GM21737 (cell line): ENCODE measurements around the gene UPF3A.
A peak's percentile ranks its signal among the peaks of the same experiment; 100 is the strongest.
"Not testable (repeated sequence)": the region's sequence is repeated elsewhere in the genome, so short reads cannot be mapped to it uniquely, and the experiment has no call there.

Source experiments
- ATAC-seq: cut with Tn5 transposase; IDR thresholded peaks from one replicate; pipeline ENCODE4 v1.9.1; 2021; ENCODE audit warnings: mild to moderate bottlenecking, moderate library complexity; ENCODE audit not compliant: unreplicated experiment

Gene UPF3A, protein sequence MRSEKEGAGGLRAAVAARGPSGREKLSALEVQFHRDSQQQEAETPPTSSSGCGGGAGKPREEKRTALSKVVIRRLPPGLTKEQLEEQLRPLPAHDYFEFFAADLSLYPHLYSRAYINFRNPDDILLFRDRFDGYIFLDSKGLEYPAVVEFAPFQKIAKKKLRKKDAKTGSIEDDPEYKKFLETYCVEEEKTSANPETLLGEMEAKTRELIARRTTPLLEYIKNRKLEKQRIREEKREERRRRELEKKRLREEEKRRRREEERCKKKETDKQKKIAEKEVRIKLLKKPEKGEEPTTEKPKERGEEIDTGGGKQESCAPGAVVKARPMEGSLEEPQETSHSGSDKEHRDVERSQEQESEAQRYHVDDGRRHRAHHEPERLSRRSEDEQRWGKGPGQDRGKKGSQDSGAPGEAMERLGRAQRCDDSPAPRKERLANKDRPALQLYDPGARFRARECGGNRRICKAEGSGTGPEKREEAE

DNA sequence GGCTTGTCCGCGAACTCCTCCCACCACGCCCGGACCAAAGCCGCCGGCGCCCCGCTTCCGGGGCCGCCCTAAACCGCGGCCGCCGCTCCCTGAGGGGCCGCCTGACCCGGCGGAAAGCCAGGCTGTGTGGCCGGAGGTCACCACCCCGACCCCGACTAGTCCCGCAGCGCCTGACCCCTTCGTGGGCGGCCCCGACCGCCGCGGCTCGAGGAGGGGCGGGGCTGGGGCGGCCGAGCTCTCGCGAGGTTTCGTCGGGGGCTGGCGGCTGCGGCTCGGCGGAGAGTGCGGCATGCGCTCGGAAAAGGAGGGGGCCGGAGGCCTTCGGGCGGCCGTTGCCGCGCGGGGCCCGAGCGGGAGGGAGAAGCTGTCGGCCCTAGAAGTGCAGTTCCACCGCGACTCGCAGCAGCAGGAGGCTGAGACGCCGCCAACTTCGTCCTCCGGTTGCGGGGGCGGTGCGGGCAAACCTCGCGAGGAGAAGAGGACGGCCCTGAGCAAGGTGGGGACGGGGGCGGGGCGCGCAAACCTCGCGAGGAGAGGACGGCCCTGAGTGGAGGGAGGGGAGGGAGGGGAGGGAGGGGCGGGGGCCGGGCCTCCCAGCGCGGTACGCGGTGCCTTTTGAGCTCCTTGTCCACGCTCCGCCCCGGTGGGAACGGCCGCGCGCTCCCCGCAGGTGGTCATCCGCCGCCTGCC lies at the start of gene UPF3A:
Gene UPF3A, plus strand, starts transcription at position 251 of the 690 bp plus-strand sequence. Its CDS starts 39 bp downstream, at position 290.
- peak; percentile 67 for ATAC-seq

DNA sequence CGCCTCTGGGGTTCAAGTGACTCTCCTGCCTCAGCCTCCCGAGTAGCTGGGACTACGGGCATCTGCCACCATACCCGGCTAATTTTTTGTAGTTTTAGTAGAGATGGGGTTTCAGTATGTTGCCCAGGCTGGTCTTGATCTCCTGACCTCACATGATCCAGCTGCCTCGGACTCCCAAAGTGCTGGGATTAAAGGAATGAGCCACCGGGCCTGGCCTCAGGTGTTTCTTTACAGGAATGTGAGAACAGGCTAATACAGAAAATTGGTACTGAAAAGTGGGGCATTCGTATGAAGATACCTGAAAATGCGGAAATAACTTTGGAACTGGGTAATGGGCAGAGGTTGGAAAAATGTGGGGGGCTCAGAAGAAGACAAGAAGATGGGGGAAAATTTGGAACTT lies 49.5 kb upstream of the UPF3A start:
- ATAC-seq: no peak

DNA sequence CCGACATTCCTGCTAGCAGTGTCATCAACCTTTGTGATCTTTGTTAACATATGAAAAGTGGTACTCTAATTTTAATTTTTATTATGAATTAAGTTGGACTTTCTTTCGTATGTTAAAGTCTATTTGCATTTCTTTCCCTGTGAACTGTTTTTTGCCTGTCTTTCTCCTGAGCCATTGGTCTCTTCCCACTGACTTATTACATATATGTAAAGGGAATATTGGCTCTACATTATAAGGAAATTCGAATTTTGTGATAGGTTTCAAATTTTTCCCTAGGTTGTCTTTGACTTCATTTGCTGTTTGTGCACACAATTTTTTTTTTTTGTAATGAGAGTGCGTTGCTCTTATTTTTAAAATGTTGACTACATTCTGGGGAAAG lies 47.1 kb upstream of the UPF3A start:
- no peak for ATAC-seq

DNA sequence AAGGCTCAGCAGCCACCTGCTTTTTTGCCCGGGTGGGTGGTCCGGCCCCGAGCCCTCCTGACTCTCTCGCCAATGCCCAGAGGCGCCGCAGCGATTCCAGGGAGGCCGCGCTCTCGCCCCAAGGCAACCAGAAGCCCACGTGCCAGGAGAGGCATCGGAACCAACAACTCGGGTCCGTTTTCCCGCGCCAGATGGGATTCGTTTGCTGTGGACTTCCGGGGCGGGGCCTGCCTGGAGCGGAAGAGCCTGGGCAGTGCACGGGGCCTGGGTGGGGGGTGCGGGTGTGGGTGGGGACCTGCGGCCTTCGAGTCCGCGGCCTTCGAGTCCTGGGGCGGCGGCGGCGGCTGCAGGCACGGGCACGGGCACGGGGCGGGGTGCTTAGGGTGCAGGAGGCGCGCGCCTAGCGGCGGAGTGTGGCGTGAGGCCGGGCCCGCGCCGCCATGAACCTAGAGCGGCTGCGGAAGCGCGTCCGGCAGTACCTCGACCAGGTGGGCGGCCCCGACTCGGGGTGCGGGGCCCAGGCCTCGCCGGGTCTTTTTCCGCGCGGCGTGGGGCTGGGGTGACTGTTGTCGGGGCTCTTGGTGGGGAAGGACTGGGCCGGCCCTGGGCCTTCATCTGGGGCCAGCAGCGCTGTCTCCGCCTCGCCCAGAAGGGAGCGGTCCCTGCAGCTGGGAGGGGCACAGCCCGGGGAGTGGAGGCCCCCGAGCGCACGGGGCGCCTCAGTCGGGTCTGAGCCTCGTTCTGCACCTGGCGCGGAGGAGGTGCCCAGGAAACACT lies 46.6 kb upstream of the UPF3A start, which contains the start of gene CDC16:
Gene CDC16, plus strand, starts transcription at position 253 of the 777 bp plus-strand sequence. Its CDS starts 188 bp downstream, at position 441.
- peak; percentile 91 for ATAC-seq

DNA sequence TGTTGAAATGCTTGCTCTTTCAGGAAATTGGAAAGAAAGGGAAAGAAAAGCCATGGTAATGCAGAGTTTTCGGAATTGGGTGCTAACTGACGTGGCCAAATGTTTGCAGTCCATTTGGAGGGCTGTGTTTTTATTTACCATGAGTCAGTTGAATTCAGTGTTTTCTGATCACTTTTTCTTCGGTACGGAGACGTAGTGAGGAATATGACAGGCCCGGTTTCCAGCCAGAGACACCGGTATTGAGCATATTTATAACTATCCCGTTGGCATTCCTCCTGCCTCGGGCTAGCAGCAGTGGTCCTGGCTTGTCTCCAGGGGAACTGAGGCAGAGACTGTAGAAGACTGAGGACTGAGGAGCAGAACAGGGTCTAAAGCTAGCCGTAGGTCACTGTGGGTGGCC lies 45.7 kb upstream of the UPF3A start:
- no peak for ATAC-seq

DNA sequence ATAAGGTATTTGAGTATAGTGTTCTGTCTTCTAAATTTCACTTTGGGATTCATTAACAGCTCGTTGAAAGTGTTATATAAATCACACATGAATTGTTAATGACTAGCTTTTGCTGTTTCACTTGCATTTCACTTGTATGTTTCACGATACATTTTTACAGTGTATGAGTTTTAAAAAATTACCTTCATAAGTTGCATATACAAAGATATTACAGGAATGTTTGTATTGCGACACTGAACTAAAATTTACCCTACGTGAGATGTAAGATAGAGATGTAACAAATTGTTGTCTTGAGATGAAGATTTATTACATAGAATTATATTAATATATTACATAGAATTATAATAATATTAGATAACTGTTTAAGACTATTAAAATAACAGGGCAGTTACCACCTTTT lies 45.2 kb upstream of the UPF3A start:
- no peak for ATAC-seq

DNA sequence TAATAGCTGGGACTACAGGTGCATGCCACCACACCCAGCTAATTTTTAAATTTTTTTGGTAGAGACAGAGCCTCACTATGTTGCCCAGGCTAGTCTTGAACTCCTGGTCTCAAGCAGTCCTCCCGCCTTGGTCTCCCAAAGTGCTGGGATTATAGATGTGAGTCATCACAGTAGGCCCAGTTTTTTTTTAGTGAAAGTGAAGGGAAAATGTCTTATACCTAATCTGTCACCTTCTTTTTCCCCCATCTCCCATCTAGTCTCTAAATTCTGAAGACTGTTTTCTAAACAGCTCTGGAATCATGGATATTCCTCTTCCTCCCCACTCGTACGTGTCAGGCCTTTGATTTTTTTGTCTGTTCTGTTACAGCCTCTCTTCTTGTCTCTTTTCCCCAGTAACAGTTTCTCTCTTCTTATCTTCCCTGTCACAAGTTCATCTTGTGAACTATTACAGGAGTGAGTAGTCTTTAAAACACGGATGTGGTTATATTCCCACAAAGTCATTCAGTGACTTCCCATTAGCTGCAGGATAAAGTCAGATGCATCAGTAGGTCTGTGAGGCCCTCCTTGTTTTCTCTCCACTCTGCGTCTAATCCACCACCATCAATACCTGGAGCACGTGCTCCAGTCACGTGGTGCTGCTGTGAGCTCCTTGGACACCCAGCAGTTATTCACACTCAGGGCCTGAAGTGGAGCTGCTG lies 43.8 kb upstream of the UPF3A start:
- no peak for ATAC-seq

DNA sequence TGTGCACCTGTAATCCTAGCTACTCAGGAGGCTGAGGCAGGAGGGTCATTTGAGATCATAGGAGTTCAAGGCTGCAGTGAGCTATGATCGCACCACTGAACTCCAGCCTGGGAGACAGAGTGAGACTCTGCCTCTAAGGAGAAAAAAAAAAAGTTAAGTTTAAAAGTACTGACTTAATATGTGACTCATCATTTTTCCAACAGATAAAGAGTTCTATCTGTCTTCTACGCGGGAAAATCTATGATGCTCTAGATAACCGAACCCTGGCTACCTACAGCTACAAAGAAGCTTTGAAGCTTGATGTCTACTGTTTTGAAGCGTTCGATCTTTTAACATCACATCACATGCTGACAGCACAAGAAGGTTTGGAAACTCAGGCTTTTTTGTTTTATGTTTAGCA lies 39.5 kb upstream of the UPF3A start:
- ATAC-seq: no peak

DNA sequence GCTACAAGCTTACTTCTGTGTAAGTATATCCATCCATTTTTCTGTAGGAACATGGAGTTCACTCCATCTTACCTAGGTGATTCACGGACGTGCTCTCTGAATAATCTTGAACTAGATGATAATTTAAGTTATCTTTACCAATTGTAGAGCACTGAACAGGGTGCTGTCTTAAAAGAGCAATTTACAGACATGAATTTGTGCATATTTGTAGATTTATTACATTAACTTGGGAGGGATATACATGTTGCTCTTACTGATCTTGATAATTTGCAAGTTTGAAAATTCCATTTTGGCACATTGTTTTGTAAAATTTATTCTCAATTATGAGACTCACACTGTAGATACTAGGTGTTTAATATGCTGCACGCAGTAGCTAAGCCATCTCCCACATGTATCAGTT lies 37.4 kb upstream of the UPF3A start:
- no peak for ATAC-seq

DNA sequence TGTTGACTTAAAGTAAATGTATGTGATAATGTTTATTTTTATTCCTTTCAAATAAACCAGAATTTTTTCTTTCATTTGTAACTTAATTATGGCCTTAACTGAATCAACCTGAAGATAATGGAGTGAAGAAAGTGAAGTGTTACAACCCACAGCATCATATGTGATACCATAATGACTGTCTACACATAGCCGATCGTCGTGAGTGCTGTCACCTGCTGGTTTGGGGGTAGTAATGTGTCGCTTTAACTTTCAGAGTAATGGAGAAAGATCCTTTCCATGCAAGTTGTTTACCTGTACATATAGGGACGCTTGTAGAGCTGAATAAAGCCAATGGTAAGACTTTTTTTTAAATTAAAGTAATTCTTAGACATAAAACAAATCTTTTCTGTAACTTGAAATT lies 36.8 kb upstream of the UPF3A start:
- ATAC-seq: no peak

DNA sequence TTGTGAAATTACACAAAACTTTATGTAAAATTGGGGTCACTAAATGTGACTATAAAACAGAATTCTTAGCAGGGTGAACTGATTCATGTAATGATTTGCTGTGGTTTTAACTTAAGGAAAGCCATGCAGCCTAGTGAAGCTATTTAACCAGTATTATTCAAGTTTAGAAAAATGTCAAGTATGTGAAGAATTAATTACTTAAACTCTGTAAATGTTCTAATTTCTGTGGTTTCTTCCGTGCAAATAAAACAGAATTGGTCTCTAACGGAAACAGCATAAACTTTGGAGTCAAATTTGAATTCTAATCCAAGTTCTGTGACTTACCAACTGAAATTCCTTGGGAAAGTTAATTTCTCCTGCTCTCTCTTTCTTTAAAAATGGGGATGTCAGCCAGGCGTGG lies 33.4 kb upstream of the UPF3A start:
- ATAC-seq: no peak

DNA sequence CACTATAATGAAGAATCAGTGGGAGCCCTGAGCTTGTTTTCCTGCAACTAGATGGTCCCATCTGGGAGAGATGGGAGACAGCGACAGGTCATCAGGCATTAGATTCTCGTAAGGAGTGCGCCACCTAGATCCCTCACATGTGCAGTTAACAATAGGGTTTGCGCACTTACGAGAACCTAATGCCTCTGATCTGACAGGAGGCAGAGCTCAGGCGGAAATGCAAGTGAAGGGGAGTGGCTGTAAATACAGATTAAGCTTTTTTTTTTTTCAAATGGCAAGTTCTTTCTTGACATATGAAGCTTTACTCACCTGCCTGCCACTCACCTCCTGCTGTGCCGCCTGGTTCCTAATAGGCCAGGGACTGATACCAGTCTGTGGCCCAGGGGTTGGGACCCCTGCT lies 32.3 kb upstream of the UPF3A start:
- ATAC-seq: no peak

DNA sequence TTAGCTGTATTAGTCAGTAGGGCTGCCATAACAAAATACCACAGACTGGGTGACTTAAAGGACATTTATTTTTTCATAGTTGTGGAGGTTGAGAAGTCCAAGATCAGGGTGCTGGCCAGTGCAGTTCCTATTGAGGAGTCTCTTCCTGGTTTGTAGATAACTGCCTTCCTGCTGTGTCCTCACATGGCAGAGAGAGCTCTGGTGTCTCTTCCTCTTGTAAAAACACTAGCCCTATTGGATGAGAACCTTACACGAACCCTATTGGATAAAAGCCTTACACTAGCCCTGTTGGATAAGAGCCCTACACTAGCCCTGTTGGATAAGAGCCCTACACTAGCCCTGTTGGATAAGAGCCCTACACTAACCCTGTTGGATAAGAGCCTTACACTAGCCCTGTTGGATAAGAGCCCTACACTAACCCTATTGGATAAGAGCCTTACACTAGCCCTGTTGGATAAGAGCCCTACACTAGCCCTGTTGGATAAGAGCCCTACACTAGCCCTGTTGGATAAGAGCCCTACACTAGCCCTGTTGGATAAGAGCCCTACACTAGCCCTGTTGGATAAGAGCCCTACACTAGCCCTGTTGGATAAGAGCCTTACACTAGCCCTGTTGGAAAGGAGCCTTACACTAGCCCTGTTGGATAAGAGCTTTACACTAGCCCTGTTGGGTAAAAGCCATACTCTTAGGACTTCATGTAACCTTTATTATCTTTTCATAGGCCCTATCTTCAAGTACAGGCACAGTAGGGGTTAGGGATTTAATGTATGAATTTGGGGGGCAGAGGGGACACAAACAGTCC lies 29.6 kb upstream of the UPF3A start:
- not testable (repeated sequence) for ATAC-seq

DNA sequence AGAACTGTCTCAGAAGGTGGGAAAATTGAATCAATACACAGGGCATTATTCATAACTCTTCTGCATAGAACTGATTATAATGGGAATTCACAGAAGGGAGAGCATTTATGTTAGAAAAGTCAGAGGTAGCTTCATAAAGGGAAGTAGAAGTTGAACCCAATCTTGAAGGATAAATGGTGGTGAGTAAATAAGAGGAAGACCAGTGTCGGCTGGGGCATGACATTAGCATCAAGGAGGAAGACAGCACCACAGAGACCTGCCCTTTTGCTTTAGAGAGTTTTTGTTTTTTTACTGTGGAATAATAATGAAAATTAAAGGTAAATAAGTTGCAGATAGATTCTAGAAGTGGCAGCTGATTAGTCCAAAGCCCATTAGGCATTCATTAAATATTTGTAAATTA lies 24.9 kb upstream of the UPF3A start:
- ATAC-seq: no peak

DNA sequence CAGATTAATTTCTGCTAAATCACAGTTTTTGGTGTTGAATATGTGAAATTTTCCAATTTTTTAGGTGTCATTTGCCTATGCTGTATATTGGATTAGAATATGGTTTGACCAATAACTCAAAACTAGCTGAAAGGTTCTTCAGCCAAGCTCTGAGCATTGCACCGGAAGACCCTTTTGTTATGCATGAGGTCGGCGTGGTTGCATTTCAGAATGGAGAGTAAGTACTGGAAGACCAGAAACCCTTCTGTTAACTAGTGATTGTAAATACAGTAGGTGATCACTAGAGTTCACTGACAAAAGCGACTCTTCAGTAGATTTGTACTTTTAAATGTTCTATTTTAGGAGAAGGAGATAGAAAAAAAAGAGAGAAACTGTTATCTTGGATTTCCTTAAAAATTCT lies 24.4 kb upstream of the UPF3A start:
- no peak for ATAC-seq

DNA sequence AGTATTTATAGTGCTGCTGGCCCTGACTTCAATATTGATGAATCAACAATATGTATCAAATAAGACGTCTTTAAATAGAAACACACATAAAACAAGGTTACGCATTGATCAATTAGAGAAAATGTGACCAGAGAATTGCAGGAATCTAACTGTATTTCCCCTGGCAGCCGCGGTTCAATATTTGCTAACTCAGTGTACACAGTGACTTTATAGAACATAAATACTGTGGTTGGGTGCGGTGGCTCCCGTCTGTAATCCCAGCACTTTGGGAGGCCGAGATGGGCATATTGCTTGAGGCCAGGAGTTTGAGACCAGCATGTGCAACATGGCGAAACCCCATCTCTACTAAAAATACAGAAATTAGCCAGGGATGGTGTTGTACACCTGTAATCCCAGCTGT lies 22.8 kb upstream of the UPF3A start:
- ATAC-seq: no peak

DNA sequence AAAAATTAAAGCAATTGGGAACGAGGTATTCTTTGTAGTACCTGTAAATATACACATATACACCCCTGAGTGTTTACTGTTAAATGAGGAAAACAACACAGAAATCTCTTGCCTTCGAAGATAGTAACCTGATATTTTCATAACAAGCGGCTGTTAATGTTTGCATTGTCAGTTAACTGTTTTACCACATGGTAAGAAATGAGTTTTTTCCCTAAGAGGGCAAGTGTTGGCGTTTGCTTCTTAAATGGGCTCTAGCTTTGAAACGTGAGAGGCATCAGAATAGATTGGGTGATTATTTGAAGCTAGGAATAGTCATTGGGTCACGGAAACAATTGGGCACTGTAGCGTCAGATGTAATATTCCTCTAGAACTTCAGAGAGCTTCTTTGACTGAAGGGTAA lies 22.0 kb upstream of the UPF3A start:
- no peak for ATAC-seq

DNA sequence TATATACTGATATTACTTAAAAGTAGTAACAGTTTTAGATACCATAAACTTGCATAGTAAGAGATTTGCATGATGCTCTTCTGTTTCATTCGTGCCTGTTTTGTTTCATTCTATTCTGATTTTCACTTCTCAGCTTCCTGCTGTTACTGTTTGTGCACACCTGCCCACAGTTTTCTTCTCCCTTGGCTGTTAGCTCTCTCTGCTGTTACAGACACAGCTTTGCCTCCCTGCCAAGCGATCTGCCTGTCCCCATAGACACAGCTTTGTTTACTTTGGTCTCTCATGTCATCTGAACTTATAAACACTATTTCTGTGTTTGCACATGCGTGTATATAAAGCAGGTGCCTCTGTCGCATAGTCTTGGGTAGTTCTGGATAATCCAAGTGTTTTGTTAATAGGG lies 21.4 kb upstream of the UPF3A start:
- no peak for ATAC-seq

DNA sequence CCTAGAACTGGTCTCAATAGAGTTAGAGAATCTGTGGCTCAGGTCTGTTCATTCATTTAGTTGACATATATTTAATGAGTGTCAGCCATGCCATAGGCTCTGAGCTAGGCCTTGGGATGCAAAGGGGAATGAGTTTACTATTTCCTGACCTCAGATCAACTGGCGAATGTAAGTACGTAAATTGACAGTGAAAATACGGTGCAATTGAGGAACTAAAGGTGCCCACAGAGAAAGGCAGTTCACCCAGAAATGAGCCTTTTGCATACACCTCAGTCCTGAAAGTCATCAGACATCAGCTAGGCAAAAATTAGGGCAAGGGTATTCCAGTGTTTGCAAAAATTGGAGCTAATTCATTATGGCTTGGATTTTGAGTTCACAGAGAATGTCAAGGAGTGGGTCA lies 20.6 kb upstream of the UPF3A start:
- ATAC-seq: no peak

DNA sequence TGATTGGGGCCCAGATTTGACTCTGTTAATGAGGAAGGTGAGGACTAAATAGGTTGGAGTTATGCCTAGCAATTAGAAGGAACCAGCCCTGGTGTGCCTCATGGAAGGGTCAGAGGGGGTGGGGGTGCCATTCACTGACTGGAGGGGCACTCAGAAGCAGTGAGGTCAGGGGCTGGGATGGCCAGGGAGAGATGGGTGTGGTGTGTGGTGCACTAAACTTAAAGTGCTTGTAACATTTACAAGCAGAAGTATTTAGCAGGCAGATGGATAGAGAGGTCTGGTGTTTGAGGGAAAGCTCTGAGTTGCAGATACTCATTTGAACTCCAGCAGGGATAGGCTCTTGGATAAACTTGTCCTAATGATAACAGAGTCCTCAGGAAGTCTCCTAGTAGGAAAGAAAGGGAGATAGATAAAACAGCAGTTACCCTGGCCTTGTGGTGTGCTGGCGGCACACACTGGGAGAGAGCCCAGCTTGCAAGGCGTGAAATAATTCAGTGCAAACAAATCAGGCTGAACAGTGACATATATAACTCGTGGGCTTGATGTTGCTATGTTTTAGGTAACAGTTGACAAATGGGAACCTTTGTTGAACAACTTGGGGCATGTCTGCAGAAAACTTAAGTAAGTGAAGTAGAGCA lies 20.0 kb upstream of the UPF3A start:
- ATAC-seq: no peak
